DND-41 (cell line): Measurements from ENCODE around the gene KAZN.

Experiments
- EZH2 ChIP-seq: IDR thresholded peaks from 3 replicates; pipeline ENCODE4 v1.6.1; 2012; ENCODE audit warnings: borderline replicate concordance, low read depth, mild to moderate bottlenecking, moderate library complexity, low read length, inconsistent platforms; ENCODE audit not compliant: severe bottlenecking
- TF ChIP-seq, protein P1 (sequence below): IDR thresholded peaks from 2 replicates; pipeline ENCODE4 v1.5.1; 2012; ENCODE audit warnings: borderline replicate concordance, low read length, moderate library complexity, mild to moderate bottlenecking; ENCODE audit not compliant: poor library complexity, severe bottlenecking; ENCODE audit errors: extremely low read depth

- no peak for TF ChIP-seq EZH2
- TF ChIP-seq, protein P1, sequence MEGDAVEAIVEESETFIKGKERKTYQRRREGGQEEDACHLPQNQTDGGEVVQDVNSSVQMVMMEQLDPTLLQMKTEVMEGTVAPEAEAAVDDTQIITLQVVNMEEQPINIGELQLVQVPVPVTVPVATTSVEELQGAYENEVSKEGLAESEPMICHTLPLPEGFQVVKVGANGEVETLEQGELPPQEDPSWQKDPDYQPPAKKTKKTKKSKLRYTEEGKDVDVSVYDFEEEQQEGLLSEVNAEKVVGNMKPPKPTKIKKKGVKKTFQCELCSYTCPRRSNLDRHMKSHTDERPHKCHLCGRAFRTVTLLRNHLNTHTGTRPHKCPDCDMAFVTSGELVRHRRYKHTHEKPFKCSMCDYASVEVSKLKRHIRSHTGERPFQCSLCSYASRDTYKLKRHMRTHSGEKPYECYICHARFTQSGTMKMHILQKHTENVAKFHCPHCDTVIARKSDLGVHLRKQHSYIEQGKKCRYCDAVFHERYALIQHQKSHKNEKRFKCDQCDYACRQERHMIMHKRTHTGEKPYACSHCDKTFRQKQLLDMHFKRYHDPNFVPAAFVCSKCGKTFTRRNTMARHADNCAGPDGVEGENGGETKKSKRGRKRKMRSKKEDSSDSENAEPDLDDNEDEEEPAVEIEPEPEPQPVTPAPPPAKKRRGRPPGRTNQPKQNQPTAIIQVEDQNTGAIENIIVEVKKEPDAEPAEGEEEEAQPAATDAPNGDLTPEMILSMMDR = no peak
These were observed 250.1 kb downstream of the KAZN start for GRCh38 chr1:14848625-14849024.
